H7 (cell line): Measurements from ENCODE around the gene DLL1. TPM values are rescaled to one million over a fixed set of nuclear protein-coding genes. Genes with fewer than 3 reads are reported as not detected.

Source experiments
- DNase-seq: peaks from one replicate; pipeline ENCODE4 v3.0.0; 2012
- H3K27me3 ChIP-seq: 2 replicates; pipeline ENCODE4 v1.6.0; 2011; ENCODE audit warnings: mild to moderate bottlenecking, low read length; ENCODE audit not compliant: control insufficient read depth, insufficient read depth
- H3K36me3 ChIP-seq: replicated peaks from 2 replicates; pipeline ENCODE4 v1.5.1; 2011; ENCODE audit warnings: low read length; ENCODE audit not compliant: control insufficient read depth, insufficient read depth
- H3K4me3 ChIP-seq: 2 replicates; pipeline ENCODE4 v1.5.1; 2011; ENCODE audit warnings: low read depth, mild to moderate bottlenecking, control low read depth, low read length, moderate library complexity; ENCODE audit not compliant: insufficient read depth
- total RNA-seq: library from RNA; depleted of rRNA; stranded (reverse); fragments of >200 nt; shearing (Covaris generic); gene quantifications from 2 replicates; pipeline ENCODE4 v1.2.3, GENCODE V29; 2014

DLL1 gene
- total RNA-seq, 1 experiment from 2014 or later: 3.4 TPM

- peak; percentile 54 for DNase-seq
- Histone ChIP-seq H3K36me3 (no peaks in the 10 kb centered on the region; the same call in 1 of the 2 replicates), H3K27me3 (peaks cover 8% of the 10 kb centered on the region; the same call in 1 of the 2 replicates), H3K4me3 (no peak overlapping the region)
These were observed 9.3 kb downstream of the DLL1 start for GRCh38 chr6:170281331-170282292.

- Histone ChIP-seq H3K36me3 (no peaks in the 10 kb centered on the region; the same call in 1 of the 2 replicates), H3K27me3 (peaks cover 3% of the 10 kb centered on the region; the same call in 1 of the 2 replicates), H3K4me3 (no peak overlapping the region)
- DNase-seq: no peak
These were observed 10.2 kb downstream of the DLL1 start for GRCh38 chr6:170280689-170281045.

DNA sequence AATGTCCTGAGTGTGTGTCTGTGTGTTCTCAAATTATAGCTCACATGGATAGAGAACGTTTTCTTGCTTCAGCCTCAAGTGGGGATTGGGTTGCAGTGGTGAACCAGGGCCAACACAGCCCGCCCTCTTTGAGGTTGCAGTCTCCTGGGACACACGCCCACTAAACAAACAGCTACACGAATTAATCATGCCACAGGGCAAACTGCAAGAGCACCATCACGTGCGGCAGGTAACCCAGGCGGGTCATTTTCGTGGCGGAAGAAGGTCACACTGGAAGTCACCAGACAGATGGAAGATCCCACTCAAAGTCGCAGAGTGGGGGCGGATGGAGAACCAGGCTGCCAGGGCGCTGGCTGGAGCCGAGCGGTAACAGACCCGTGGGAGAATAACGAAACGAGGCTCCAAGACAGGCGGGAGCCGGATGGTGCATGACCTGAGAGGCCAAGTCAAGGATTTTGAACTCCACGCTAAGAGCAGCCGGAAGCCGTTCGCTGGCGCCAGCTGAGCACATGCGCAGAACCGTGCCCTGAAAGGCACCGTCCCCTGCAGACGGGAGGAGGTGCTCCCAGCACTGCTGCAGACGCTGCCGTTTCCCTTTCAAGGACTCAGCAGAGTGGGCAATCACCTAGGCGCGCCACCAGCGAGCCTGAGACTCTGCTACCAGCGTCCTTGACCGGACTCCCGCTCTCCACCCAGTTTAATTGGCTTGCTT lies 10.7 kb downstream of the DLL1 start:
- peak; percentile 85 for DNase-seq
- Histone ChIP-seq H3K27me3 (peaks cover under 1% of the 10 kb centered on the region; the same call in 1 of the 2 replicates), H3K4me3 (no peak overlapping the region), H3K36me3 (no peaks in the 10 kb centered on the region; the same call in 1 of the 2 replicates)

DNA sequence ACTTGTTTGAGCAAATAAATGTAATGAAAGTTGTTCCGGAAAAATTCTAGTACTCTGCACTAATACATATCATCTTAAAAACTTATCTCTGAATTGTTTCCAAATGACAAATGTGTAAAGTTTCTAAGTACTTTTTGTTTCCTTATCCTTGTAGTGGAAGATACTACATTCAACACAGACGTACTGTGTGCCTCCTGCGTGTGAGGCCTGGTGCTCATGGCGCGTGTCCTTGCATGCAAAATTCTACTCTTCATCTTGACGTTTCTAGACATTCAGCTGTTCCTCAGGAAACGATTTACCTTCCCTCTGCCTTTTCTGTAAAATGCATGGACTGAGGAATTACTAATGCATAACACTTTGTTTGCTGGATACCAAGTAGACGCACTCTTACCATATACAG lies 11.5 kb downstream of the DLL1 start:
- no peak for DNase-seq
- no peaks in the 10 kb centered on the region for H3K27me3 ChIP-seq
- H3K4me3 ChIP-seq: no peak overlapping the region
- H3K36me3 ChIP-seq: no peaks in the 10 kb centered on the region; the same call in 1 of the 2 replicates

DNA sequence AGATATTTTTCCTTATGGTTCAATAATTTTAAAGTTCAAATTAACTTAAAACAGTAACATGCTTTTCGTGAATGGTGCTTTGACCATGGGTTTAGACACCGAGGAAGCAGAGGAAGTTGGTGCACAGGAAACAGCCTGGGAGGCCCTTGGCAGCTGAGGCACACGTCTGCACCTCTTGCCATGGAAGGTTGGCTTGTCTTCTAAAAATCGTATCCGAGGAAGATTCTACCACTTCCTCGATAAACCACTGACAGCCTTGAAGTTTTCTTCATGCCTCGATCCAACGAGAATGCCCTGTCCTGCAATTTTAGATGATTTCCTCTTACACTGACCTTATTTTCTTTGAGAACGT lies 12.2 kb downstream of the DLL1 start:
- no peak for DNase-seq
- Histone ChIP-seq H3K4me3 (no peak overlapping the region), H3K36me3 (no peaks in the 10 kb centered on the region; the same call in 1 of the 2 replicates), H3K27me3 (no peaks in the 10 kb centered on the region)

DNA sequence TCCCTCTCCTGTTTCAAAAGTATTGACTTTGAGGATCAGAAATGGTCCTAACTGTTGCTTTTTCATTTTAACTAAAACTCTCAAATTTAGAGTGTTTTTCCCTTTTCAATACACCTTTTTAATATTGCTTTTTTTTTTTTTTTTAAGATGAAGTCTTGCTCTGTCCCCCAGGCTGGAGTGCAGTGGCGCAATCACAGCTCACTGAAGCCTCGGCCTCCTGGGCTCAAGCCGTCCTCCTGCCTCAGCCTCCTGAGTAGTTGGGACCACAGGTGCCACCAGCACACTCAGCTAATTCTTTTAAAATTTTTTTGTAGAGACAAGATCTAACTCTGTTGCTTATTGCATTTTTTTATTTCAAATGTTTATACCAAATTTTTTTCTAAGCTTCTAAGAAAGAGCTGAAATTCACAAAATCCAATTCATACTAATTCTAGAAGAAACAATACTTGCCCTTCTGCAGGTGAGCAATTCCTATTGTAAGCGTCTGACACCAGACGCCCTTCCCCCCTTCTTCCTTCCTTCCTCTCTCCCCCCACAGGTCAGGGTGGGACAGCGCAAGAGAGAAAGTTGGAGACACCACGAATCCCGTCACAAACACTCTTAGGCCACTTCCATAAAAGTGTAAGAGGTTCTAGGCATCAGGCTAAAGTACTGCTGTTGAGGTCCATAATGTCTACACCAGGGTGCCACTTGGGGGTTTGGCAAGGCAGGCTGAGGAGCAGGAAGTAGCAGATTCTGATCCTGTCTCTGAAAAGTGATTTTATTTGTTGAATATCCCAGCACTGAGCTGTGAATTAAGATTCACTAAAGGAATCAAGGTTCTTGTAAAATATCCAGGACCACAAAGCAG lies 12.8 kb downstream of the DLL1 start:
- H3K4me3 ChIP-seq: no peak overlapping the region
- H3K27me3 ChIP-seq: no peaks in the 10 kb centered on the region
- no peak for DNase-seq
- no peaks in the 10 kb centered on the region; the same call in 1 of the 2 replicates for H3K36me3 ChIP-seq

DNA sequence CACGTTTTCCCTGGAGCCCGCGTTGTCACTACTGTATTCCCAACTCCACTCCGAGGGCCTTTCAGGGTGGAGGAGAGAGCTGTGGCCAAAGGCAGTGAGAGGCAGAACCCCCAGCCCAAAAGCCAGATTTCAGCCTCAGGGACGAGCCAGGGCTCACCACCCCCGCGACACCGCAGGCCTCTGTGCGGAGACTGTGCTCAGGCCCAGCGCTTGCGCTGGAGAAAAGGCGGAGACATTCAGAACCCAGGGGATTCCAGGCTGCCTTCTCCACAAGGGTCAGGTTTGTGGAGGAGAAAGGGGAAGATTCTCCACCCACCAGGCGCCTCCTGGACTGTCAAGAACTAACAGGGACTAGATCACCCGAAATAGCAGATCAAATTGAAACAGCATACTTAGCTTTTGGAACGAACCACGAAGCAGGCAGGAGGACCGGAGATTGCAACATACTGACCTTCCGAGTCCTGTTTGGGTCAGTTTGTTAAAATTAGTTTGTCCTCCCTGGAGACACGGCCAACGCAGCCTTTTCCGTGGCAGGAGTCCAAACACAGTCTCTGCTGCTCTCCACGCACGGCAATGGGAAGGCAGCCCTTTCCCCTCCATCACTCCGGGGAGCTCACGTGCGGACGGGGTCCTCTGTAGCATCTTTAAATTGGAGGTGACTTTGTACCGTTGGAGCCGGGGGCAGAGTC lies 14.4 kb downstream of the DLL1 start:
- no peak for DNase-seq
- Histone ChIP-seq H3K4me3 (no peak overlapping the region), H3K27me3 (no peaks in the 10 kb centered on the region), H3K36me3 (no peaks in the 10 kb centered on the region)

- H3K27me3 ChIP-seq: no peaks in the 10 kb centered on the region
- DNase-seq: no peak
- H3K36me3 ChIP-seq: no peaks in the 10 kb centered on the region
- no peak overlapping the region for H3K4me3 ChIP-seq
These were observed 15.9 kb downstream of the DLL1 start for GRCh38 chr6:170274713-170275560.

DNA sequence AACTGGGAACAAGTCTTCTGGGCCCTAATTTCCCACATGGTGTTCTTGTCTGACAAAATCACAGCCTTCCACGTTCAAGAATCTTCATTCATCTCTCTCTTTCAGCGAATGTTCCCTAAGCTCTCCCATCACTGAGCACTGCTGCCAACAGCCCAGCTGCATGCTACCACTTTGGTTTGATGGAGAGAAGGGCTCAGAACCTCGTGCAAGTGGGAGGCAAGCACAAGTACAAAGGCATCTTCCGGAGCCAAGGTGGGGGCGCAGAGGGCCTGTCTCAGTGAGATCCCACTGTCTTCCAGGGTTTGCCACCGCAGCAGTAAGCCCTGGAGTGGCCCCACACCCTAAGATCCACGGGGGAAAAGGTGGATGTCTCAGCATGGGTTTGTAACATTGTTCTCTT lies 17.2 kb downstream of the DLL1 start:
- Histone ChIP-seq H3K4me3 (no peak overlapping the region), H3K36me3 (no peaks in the 10 kb centered on the region), H3K27me3 (no peaks in the 10 kb centered on the region)
- DNase-seq: no peak

GRCh38 chr6:170273191-170273590 lies 17.7 kb downstream of the DLL1 start:
- Histone ChIP-seq H3K36me3 (no peaks in the 10 kb centered on the region), H3K4me3 (no peak overlapping the region), H3K27me3 (no peaks in the 10 kb centered on the region)
- no peak for DNase-seq

- DNase-seq: no peak
- H3K4me3 ChIP-seq: no peak overlapping the region
- no peaks in the 10 kb centered on the region for H3K27me3 ChIP-seq
- H3K36me3 ChIP-seq: no peaks in the 10 kb centered on the region
These were observed 18.4 kb downstream of the DLL1 start for GRCh38 chr6:170272341-170273065.

GRCh38 chr6:170271771-170272314 lies 19.0 kb downstream of the DLL1 start:
- DNase-seq: no peak
- H3K4me3 ChIP-seq: no peak overlapping the region
- no peaks in the 10 kb centered on the region for H3K27me3 ChIP-seq
- H3K36me3 ChIP-seq: no peaks in the 10 kb centered on the region
